ENCODE measurements around the gene MAP3K20. TPM values are rescaled to one million over a fixed set of nuclear protein-coding genes. Genes with fewer than 3 reads are reported as not detected.
"Not testable (repeated sequence)": the region's sequence is repeated elsewhere in the genome, so short reads cannot be mapped to it uniquely, and the experiment has no call there.

The MAP3K20 gene
- polyA plus RNA-seq, 1 donor from 2014 or later: 7.9 TPM

GRCh38 chr2:173240083-173240482 lies 164.4 kb downstream of the MAP3K20 start:
- peaks cover 15% of the 10 kb centered on the region for H3K36me3 Mint-ChIP-seq
- H3K4me3 Mint-ChIP-seq: no peak overlapping the region
- peaks cover 0 to 1% (median 0%) of the 10 kb centered on the region in 3 donors for H3K4me1 Mint-ChIP-seq
- H3K27me3 Mint-ChIP-seq: no peaks in the 10 kb centered on the region
- no peaks in the 10 kb centered on the region for H3K9me3 Mint-ChIP-seq
- no peak overlapping the region for H3K27ac Mint-ChIP-seq

- H3K4me1 Mint-ChIP-seq: peaks cover 0 to 1% (median 0%) of the 10 kb centered on the region in 3 donors
Measured at GRCh38 chr2:173241643-173242042, 166.0 kb downstream of the MAP3K20 start.

GRCh38 chr2:173247156-173247555 lies 171.5 kb downstream of the MAP3K20 start:
- H3K4me1 Mint-ChIP-seq: peaks cover 0 to 1% (median 0%) of the 10 kb centered on the region in 3 donors
- no peaks in the 10 kb centered on the region for H3K27me3 Mint-ChIP-seq
- no peak overlapping the region for H3K4me3 Mint-ChIP-seq
- no peak overlapping the region for H3K27ac Mint-ChIP-seq
- no peaks in the 10 kb centered on the region for H3K9me3 Mint-ChIP-seq
- H3K36me3 Mint-ChIP-seq: peaks cover 7% of the 10 kb centered on the region

More at GRCh38 chr2:173241643-173242042, 166.0 kb downstream of the MAP3K20 start:
- Mint-ChIP-seq H3K4me3 (no peak overlapping the region), H3K9me3 (no peaks in the 10 kb centered on the region), H3K27me3 (no peaks in the 10 kb centered on the region), H3K36me3 (peaks cover 15% of the 10 kb centered on the region), H3K27ac (no peak overlapping the region)

GRCh38 chr2:173248381-173248780 lies 172.7 kb downstream of the MAP3K20 start:
- H3K27me3 Mint-ChIP-seq: peaks cover 1% of the 10 kb centered on the region
- H3K27ac Mint-ChIP-seq: no peak overlapping the region
- H3K36me3 Mint-ChIP-seq: peaks cover 5% of the 10 kb centered on the region
- H3K4me3 Mint-ChIP-seq: no peak overlapping the region
- H3K4me1 Mint-ChIP-seq: no peaks in the 10 kb centered on the region
- no peaks in the 10 kb centered on the region for H3K9me3 Mint-ChIP-seq

GRCh38 chr2:173249661-173250641 lies 174.3 kb downstream of the MAP3K20 start:
- Mint-ChIP-seq H3K9me3 (no peaks in the 10 kb centered on the region), H3K4me1 (no peaks in the 10 kb centered on the region), H3K4me3 (no peak overlapping the region), H3K27ac (no peak overlapping the region), H3K27me3 (peaks cover 1% of the 10 kb centered on the region), H3K36me3 (peaks cover 4% of the 10 kb centered on the region)

GRCh38 chr2:173251225-173251624 lies 175.6 kb downstream of the MAP3K20 start:
- Mint-ChIP-seq H3K27me3 (peaks cover 1% of the 10 kb centered on the region), H3K4me1 (no peaks in the 10 kb centered on the region), H3K9me3 (no peaks in the 10 kb centered on the region), H3K27ac (no peak overlapping the region), H3K36me3 (peaks cover 4% of the 10 kb centered on the region), H3K4me3 (no peak overlapping the region)

GRCh38 chr2:173252581-173252980 lies 176.9 kb downstream of the MAP3K20 start:
- H3K9me3 Mint-ChIP-seq: no peaks in the 10 kb centered on the region

GRCh38 chr2:173254659-173255058 lies 179.0 kb downstream of the MAP3K20 start:
- Mint-ChIP-seq H3K27ac (no peak overlapping the region), H3K27me3 (peaks cover 1% of the 10 kb centered on the region)

More at GRCh38 chr2:173252581-173252980, 176.9 kb downstream of the MAP3K20 start:
- Mint-ChIP-seq H3K4me1 (no peaks in the 10 kb centered on the region), H3K4me3 (no peak overlapping the region), H3K27ac (no peak overlapping the region), H3K36me3 (peaks cover 4% of the 10 kb centered on the region), H3K27me3 (peaks cover 1% of the 10 kb centered on the region)

GRCh38 chr2:173258701-173259100 lies 183.1 kb downstream of the MAP3K20 start:
- Mint-ChIP-seq H3K9me3 (no peaks in the 10 kb centered on the region), H3K36me3 (peaks cover 4% of the 10 kb centered on the region), H3K4me1 (peaks cover 0 to 3% (median 2%) of the 10 kb centered on the region in 3 donors), H3K27ac (no peak overlapping the region), H3K4me3 (no peak overlapping the region), H3K27me3 (no peaks in the 10 kb centered on the region)

More at GRCh38 chr2:173254659-173255058, 179.0 kb downstream of the MAP3K20 start:
- peaks cover 2% of the 10 kb centered on the region for H3K36me3 Mint-ChIP-seq
- H3K4me1 Mint-ChIP-seq: no peaks in the 10 kb centered on the region
- H3K4me3 Mint-ChIP-seq: no peak overlapping the region
- no peaks in the 10 kb centered on the region for H3K9me3 Mint-ChIP-seq

GRCh38 chr2:173262356-173262755 lies 186.7 kb downstream of the MAP3K20 start:
- H3K27ac Mint-ChIP-seq, H3K9me3 Mint-ChIP-seq: not testable (repeated sequence)
- H3K4me1 Mint-ChIP-seq: peaks cover 7 to 16% (median 14%) of the 10 kb centered on the region in 3 donors

GRCh38 chr2:173264151-173264550 lies 188.5 kb downstream of the MAP3K20 start:
- Mint-ChIP-seq H3K27ac (peak overlapping the region; percentile 18 to 84 (median 72)), H3K9me3 (no peaks in the 10 kb centered on the region), H3K36me3 (peaks cover 4% of the 10 kb centered on the region), H3K27me3 (no peaks in the 10 kb centered on the region), H3K4me3 (peak overlapping the region; percentile 61 to 95 (median 84)), H3K4me1 (peaks cover 7 to 16% (median 14%) of the 10 kb centered on the region in 3 donors)

More at GRCh38 chr2:173262356-173262755, 186.7 kb downstream of the MAP3K20 start:
- not testable (repeated sequence) for H3K36me3 Mint-ChIP-seq, H3K27me3 Mint-ChIP-seq, H3K4me3 Mint-ChIP-seq

- Mint-ChIP-seq H3K9me3 (no peaks in the 10 kb centered on the region), H3K4me1 (peaks cover 7 to 16% (median 14%) of the 10 kb centered on the region in 3 donors), H3K4me3 (peak overlapping the region; percentile 61 to 95 (median 84)), H3K27ac (peak overlapping the region; percentile 18 to 84 (median 72)), H3K36me3 (peaks cover 5% of the 10 kb centered on the region), H3K27me3 (no peaks in the 10 kb centered on the region)
Measured at GRCh38 chr2:173264603-173265366, 189.1 kb downstream of the MAP3K20 start.

GRCh38 chr2:173271135-173271534 lies 195.5 kb downstream of the MAP3K20 start:
- Mint-ChIP-seq H3K4me1 (peaks cover 0 to under 1% (median 0%) of the 10 kb centered on the region in 3 donors), H3K27me3 (no peaks in the 10 kb centered on the region), H3K36me3 (peaks cover 7% of the 10 kb centered on the region), H3K4me3 (no peak overlapping the region), H3K9me3 (peaks cover 0 to 3% (median 0%) of the 10 kb centered on the region in 3 donors), H3K27ac (peak overlapping the region in 1 of 3 donors; percentile 6)

GRCh38 chr2:173271825-173272224 lies 196.2 kb downstream of the MAP3K20 start:
- Mint-ChIP-seq H3K36me3 (peaks cover 5% of the 10 kb centered on the region), H3K9me3 (peaks cover 0 to 3% (median 0%) of the 10 kb centered on the region in 3 donors), H3K4me1 (no peaks in the 10 kb centered on the region), H3K27me3 (no peaks in the 10 kb centered on the region), H3K27ac (no peak overlapping the region), H3K4me3 (no peak overlapping the region)

- peaks cover 0 to 3% (median 0%) of the 10 kb centered on the region in 3 donors for H3K9me3 Mint-ChIP-seq
- no peaks in the 10 kb centered on the region for H3K4me1 Mint-ChIP-seq
- peaks cover 5% of the 10 kb centered on the region for H3K36me3 Mint-ChIP-seq
- no peak overlapping the region for H3K27ac Mint-ChIP-seq
- H3K4me3 Mint-ChIP-seq: no peak overlapping the region
- H3K27me3 Mint-ChIP-seq: peaks cover 1% of the 10 kb centered on the region
Measured at GRCh38 chr2:173272849-173273248, 197.2 kb downstream of the MAP3K20 start.
